Left ventricle myocardium inferior (tissue), 1 donor: ENCODE measurements around the gene OR10A5. TPM values are rescaled to one million over a fixed set of nuclear protein-coding genes. Genes with fewer than 3 reads are reported as not detected.
A peak's percentile ranks its signal among the peaks of the same experiment; 100 is the strongest.
"Not testable (repeated sequence)": the region's sequence is repeated elsewhere in the genome, so short reads cannot be mapped to it uniquely, and the experiment has no call there.

ENCODE experiments used
- DNase-seq: peaks from one replicate; pipeline ENCODE4 v3.0.0-alpha.2; 2020
- H3K27ac ChIP-seq: fragments of 200-600 bp; replicated peaks from 2 replicates; pipeline ENCODE4 v1.8.0; 2021
- H3K27me3 ChIP-seq: fragments of 200-600 bp; 2 replicates; pipeline ENCODE4 v1.8.0; 2021; ENCODE audit warnings: low read depth
- H3K36me3 ChIP-seq: fragments of 200-600 bp; 2 replicates; pipeline ENCODE4 v1.8.0; 2021
- H3K4me1 ChIP-seq: fragments of 200-600 bp; 2 replicates; pipeline ENCODE4 v1.8.0; 2021
- H3K4me3 ChIP-seq: fragments of 200-600 bp; 2 replicates; pipeline ENCODE4 v1.8.0; 2021; ENCODE audit warnings: mild to moderate bottlenecking, moderate library complexity
- H3K9me3 ChIP-seq: fragments of 200-600 bp; replicated peaks from 2 replicates; pipeline ENCODE4 v1.8.0; 2021
- CTCF ChIP-seq: fragments of 200-600 bp; IDR thresholded peaks from 2 replicates; pipeline ENCODE4 v1.8.0; 2021; ENCODE audit warnings: antibody characterized with exemption, mild to moderate bottlenecking, borderline replicate concordance
- intact Hi-C: fragments of 100-400 bp; cut with micrococcal nuclease; formaldehyde crosslinking; loops from one replicate; pipeline ENCODE4 v1.11.0; 2022
- long read RNA-seq: library from polyadenylated mRNA; unstranded; transcript quantifications from one replicate; pipeline ENCODE4 v2.0.0, GENCODE V29; 2021
- total RNA-seq: library from RNA; stranded (reverse); fragmentation: NEBNext Ultra II Directional; extraction: Animal tissue kit (Norgen Biotek cat#: 25700); gene quantifications from one replicate; pipeline ENCODE4 v1.2.1, GENCODE V29; 2021
- donor health status: DM: no; HTN: yes; CAD: no; lungs with severe emphysema.

The OR10A5 gene
- not detected for total RNA-seq
- long read RNA-seq = 0 reads

GRCh38 chr11:6845383-6845782 is at the start of gene OR10A5:
TSS of gene OR10A5 (plus strand) at chr11:6845683. CDS start at chr11:6845683, 0 bp downstream.
- TF ChIP-seq CTCF = no peak
- Histone ChIP-seq H3K4me3 (no peak within 1 kb of the TSS), H3K4me1 (no peaks in the 10 kb centered on the region), H3K27ac (no peak within 1 kb of the TSS), H3K36me3 (no peaks in the 10 kb centered on the region), H3K9me3 (peaks cover 13% of the 10 kb centered on the region), H3K27me3 (peaks cover 5% of the 10 kb centered on the region)
- intact Hi-C loops = no loop called here
- DNase-seq = no peak

GRCh38 chr11:6799402-6799801 is 46.1 kb upstream of the OR10A5 start, which contains the start of gene OR6A2:
TSS of gene OR6A2 (minus strand) at chr11:6799689. CDS start at chr11:6795708, 3,981 bp downstream.
- no peak within 1 kb of the TSS for H3K4me3 ChIP-seq
- no peak within 1 kb of the TSS for H3K27ac ChIP-seq
- H3K4me1 ChIP-seq = no peaks in the 10 kb centered on the region
- intact Hi-C loops = no loop called here
- no peak for DNase-seq
- H3K27me3 ChIP-seq = no peaks in the 10 kb centered on the region
- peaks cover 12% of the 10 kb centered on the region for H3K9me3 ChIP-seq
- no peak for TF ChIP-seq CTCF
- H3K36me3 ChIP-seq = no peaks in the 10 kb centered on the region

- H3K4me1 ChIP-seq, DNase-seq, H3K27ac ChIP-seq, H3K36me3 ChIP-seq, H3K4me3 ChIP-seq, H3K27me3 ChIP-seq, intact Hi-C loops: not testable (repeated sequence)
- H3K9me3 ChIP-seq = peaks cover 12% of the 10 kb centered on the region
These were observed 44.4 kb upstream of the OR10A5 start for GRCh38 chr11:6801075-6801474.

- H3K27me3 ChIP-seq = peaks cover 21% of the 10 kb centered on the region
- intact Hi-C loops = no loop called here
- no peak overlapping the region for H3K27ac ChIP-seq
- H3K4me1 ChIP-seq = no peaks in the 10 kb centered on the region
- H3K4me3 ChIP-seq = no peak overlapping the region
- no peak for DNase-seq
- H3K36me3 ChIP-seq = no peaks in the 10 kb centered on the region
- peak; percentile 91 for TF ChIP-seq CTCF
- no peaks in the 10 kb centered on the region for H3K9me3 ChIP-seq
These were observed 33.0 kb upstream of the OR10A5 start for GRCh38 chr11:6812390-6813005.

- DNase-seq = no peak
- Histone ChIP-seq H3K9me3 (no peaks in the 10 kb centered on the region), H3K36me3 (no peaks in the 10 kb centered on the region), H3K4me1 (no peaks in the 10 kb centered on the region), H3K27ac (no peak overlapping the region), H3K27me3 (peaks cover 21% of the 10 kb centered on the region), H3K4me3 (no peak overlapping the region)
- no peak for TF ChIP-seq CTCF
- intact Hi-C loops = no loop called here
These were observed 31.8 kb upstream of the OR10A5 start for GRCh38 chr11:6813656-6814055.

- H3K9me3 ChIP-seq = peaks cover 16% of the 10 kb centered on the region
- intact Hi-C loops = no loop called here
- H3K36me3 ChIP-seq = no peaks in the 10 kb centered on the region
- peaks cover 8% of the 10 kb centered on the region for H3K27me3 ChIP-seq
- no peak overlapping the region for H3K4me3 ChIP-seq
- no peaks in the 10 kb centered on the region for H3K4me1 ChIP-seq
- no peak for TF ChIP-seq CTCF
- no peak overlapping the region for H3K27ac ChIP-seq
- no peak for DNase-seq
These were observed 27.8 kb upstream of the OR10A5 start for GRCh38 chr11:6817694-6818093.
